HL-60 (cell line): ENCODE measurements around the gene P2RX1.

Source experiments
- DNase-seq, 2 experiments: peaks; one replicate each; pipeline ENCODE4 v3.0.0-alpha.2; 2010 to 2020; ENCODE audit warnings: low read depth in 1 of 2, low spot score in 1 of 2
- H3K27ac ChIP-seq: fragments of 250-450 bp; sonication (Bioruptor Pico); replicated peaks from 2 replicates; pipeline ENCODE4 v1.5.1; 2020; ENCODE audit warnings: mild to moderate bottlenecking, moderate library complexity
- H3K27me3 ChIP-seq: fragments of 250-450 bp; sonication (Bioruptor Pico); 2 replicates; pipeline ENCODE4 v1.5.1; 2021; ENCODE audit warnings: mild to moderate bottlenecking, moderate library complexity; ENCODE audit not compliant: insufficient read depth, poor library complexity, severe bottlenecking
- H3K4me3 ChIP-seq: replicated peaks from 2 replicates; pipeline ENCODE4 v1.5.1; 2011; ENCODE audit warnings: mild to moderate bottlenecking, control low read depth, low read length; ENCODE audit not compliant: insufficient read depth
- GABPA ChIP-seq: IDR thresholded peaks from 2 replicates; pipeline ENCODE4 v1.6.1; 2012; ENCODE audit warnings: low read depth
- POLR2AphosphoS5 ChIP-seq: IDR thresholded peaks from 2 replicates; pipeline ENCODE4 v1.6.1; 2012; ENCODE audit warnings: low read depth
- SPI1 ChIP-seq: IDR thresholded peaks from 2 replicates; pipeline ENCODE4 v1.6.1; 2012; ENCODE audit warnings: low read depth, mild to moderate bottlenecking, borderline replicate concordance
- TF ChIP-seq, protein P1 (sequence below): IDR thresholded peaks from one replicate; pipeline ENCODE4 v1.5.1; 2011; ENCODE audit warnings: low read length, control low read depth, inconsistent platforms; ENCODE audit not compliant: insufficient read depth
- TF ChIP-seq, protein P2 (sequence below): IDR thresholded peaks from 2 replicates; pipeline ENCODE4 v1.6.1; 2012; ENCODE audit warnings: low read depth; ENCODE audit not compliant: insufficient replicate concordance

The P2RX1 gene

DNA sequence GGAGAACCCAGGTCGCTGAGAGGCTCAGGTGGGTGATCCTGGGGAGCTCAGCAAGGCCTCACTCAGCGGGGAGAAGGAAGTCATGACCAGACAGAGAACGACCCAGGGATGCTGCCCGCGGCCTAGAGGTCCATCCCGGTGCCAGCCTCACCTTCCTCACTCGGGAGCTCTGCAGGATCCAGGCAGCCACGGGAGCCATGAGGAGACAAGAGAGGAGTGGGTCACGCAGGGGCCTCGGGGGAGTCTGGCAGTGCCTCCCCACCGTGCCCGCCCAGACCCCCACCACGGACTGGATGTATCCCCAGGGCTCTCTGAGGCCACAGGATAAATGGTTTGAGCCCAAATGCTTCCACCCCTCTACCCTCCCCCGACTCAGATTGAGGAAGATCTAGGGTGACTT lies 37.3 kb upstream of the P2RX1 start:
- H3K27me3 ChIP-seq: no peaks in the 10 kb centered on the region
- no peak for DNase-seq
- TF ChIP-seq POLR2AphosphoS5 (no peak), SPI1 (no peak), GABPA (no peak)
- TF ChIP-seq, protein P1, sequence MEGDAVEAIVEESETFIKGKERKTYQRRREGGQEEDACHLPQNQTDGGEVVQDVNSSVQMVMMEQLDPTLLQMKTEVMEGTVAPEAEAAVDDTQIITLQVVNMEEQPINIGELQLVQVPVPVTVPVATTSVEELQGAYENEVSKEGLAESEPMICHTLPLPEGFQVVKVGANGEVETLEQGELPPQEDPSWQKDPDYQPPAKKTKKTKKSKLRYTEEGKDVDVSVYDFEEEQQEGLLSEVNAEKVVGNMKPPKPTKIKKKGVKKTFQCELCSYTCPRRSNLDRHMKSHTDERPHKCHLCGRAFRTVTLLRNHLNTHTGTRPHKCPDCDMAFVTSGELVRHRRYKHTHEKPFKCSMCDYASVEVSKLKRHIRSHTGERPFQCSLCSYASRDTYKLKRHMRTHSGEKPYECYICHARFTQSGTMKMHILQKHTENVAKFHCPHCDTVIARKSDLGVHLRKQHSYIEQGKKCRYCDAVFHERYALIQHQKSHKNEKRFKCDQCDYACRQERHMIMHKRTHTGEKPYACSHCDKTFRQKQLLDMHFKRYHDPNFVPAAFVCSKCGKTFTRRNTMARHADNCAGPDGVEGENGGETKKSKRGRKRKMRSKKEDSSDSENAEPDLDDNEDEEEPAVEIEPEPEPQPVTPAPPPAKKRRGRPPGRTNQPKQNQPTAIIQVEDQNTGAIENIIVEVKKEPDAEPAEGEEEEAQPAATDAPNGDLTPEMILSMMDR: no peak
- TF ChIP-seq, protein P2, sequence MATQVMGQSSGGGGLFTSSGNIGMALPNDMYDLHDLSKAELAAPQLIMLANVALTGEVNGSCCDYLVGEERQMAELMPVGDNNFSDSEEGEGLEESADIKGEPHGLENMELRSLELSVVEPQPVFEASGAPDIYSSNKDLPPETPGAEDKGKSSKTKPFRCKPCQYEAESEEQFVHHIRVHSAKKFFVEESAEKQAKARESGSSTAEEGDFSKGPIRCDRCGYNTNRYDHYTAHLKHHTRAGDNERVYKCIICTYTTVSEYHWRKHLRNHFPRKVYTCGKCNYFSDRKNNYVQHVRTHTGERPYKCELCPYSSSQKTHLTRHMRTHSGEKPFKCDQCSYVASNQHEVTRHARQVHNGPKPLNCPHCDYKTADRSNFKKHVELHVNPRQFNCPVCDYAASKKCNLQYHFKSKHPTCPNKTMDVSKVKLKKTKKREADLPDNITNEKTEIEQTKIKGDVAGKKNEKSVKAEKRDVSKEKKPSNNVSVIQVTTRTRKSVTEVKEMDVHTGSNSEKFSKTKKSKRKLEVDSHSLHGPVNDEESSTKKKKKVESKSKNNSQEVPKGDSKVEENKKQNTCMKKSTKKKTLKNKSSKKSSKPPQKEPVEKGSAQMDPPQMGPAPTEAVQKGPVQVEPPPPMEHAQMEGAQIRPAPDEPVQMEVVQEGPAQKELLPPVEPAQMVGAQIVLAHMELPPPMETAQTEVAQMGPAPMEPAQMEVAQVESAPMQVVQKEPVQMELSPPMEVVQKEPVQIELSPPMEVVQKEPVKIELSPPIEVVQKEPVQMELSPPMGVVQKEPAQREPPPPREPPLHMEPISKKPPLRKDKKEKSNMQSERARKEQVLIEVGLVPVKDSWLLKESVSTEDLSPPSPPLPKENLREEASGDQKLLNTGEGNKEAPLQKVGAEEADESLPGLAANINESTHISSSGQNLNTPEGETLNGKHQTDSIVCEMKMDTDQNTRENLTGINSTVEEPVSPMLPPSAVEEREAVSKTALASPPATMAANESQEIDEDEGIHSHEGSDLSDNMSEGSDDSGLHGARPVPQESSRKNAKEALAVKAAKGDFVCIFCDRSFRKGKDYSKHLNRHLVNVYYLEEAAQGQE: no peak
- no peak overlapping the region for H3K27ac ChIP-seq
- no peak overlapping the region for H3K4me3 ChIP-seq

DNA sequence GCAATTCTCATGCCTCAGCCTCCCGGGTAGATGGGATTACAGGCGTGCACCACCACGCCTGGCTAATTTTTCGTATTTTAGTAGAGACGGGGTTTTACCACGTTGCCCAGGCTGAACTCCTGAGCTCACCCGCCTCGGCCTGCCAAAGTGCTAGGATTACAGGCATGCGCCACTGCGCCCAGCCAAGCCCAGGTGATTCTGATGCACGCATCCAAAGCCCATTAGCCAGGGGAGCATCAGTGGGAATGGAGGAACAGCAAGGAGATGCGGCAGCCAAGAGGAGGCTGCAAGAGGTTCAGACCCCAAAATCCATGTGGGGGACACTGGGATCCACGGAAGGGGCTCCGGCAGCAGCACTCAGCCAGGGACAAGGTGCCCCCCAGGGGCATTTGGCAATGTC lies 35.9 kb upstream of the P2RX1 start:
- DNase-seq: no peak
- Histone ChIP-seq H3K27ac (no peak overlapping the region), H3K4me3 (no peak overlapping the region), H3K27me3 (no peaks in the 10 kb centered on the region)
- TF ChIP-seq, protein P1: no peak
- no peak for TF ChIP-seq SPI1
- TF ChIP-seq POLR2AphosphoS5: no peak
- TF ChIP-seq, protein P2: no peak
- TF ChIP-seq GABPA: no peak

DNA sequence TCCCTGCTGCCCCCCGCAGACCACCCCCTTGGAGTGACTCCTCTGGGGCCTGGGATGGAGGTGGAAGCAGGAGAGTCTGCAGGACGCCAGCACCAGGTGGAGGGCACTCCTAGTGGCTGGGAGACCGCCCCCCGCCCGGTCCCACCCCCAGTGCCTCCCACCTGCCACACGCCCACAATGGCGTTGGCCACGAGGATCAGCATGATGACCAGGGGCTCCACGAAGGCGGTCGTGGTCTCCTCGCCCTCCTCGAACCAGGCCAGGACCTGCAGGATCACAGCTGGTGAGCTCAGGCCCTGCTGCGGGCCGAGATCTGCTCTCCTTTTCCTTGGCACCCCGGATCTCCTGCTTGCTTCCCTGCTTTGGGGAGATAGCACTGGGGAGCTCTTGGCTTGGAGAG lies 35.2 kb upstream of the P2RX1 start:
- no peaks in the 10 kb centered on the region for H3K27me3 ChIP-seq
- TF ChIP-seq, protein P1: no peak
- TF ChIP-seq, protein P2: no peak
- no peak for TF ChIP-seq GABPA
- TF ChIP-seq POLR2AphosphoS5: no peak
- TF ChIP-seq SPI1: no peak

More for the DNA sequence above, 35.2 kb upstream of the P2RX1 start:
- no peak for DNase-seq
- Histone ChIP-seq H3K27ac (no peak overlapping the region), H3K4me3 (no peak overlapping the region)
